Esophagus muscularis mucosa (tissue), 3 donors: Measurements from ENCODE around the gene PPP2R5C.

Source experiments
- CTCF ChIP-seq, 3 experiments: fragments of 200-600 bp in 2 of 3; fragments of 450-650 bp in 1 of 3; sonication (generic) in 2 of 3; IDR thresholded peaks; one replicate each; pipeline ENCODE4 v1.5.1; 2017 to 2019; ENCODE audit warnings: antibody characterized with exemption in 3 of 3, mild to moderate bottlenecking in 2 of 3, moderate library complexity in 1 of 3
- POLR2A ChIP-seq: fragments of 450-650 bp; IDR thresholded peaks from one replicate; pipeline ENCODE4 v1.6.1; 2017; ENCODE audit warnings: antibody characterized with exemption, moderate library complexity, mild to moderate bottlenecking, low read depth
- POLR2AphosphoS5 ChIP-seq, 2 donors: sonication (generic); formaldehyde crosslinking; IDR thresholded peaks; one replicate each; pipeline ENCODE4 v1.6.1; 2017; ENCODE audit warnings: antibody characterized with exemption in 2 of 2

DNA sequence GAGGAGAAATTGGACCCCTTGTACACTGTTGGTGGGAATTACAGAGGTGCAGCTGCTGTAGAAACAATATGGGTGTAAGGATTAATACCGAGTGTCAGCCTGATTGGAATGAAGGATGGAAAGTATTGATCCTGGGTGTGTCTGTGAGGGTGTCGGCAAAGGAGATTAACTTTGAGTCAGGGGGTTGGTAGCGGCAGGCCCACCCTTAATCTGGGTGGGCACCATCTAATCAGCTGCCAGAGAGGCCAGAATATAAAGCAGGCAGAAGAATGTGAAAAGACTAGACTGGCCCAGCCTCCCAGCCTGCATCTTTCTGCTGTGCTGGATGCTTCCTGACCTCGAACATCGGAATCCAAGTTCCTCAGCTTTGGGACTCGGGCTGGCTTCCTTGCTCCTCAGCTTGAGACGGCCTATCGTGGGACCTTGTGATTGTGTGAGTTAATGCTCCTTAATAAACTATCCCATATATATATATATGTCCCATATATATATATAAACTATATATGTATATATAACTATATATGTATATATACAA, 38.4 kb upstream of the PPP2R5C start:
- TF ChIP-seq CTCF (IDR thresholded peaks at IDR 0.05) (no peak), POLR2A (no peak), POLR2AphosphoS5 (IDR thresholded peaks at IDR 0.05) (no peak)
